HG02943 (cell line): ENCODE measurements around the gene RIT1.
"Not testable (repeated sequence)": the region's sequence is repeated elsewhere in the genome, so short reads cannot be mapped to it uniquely, and the experiment has no call there.

Experiments
- ATAC-seq: cut with Tn5 transposase; IDR thresholded peaks from one replicate; pipeline ENCODE4 v1.9.1; 2021; ENCODE audit warnings: mild to moderate bottlenecking, low read depth, moderate library complexity; ENCODE audit not compliant: unreplicated experiment

The RIT1 gene

GRCh38 chr1:155896476-155896875 lies 14.7 kb downstream of the RIT1 start:
- not testable (repeated sequence) for ATAC-seq

GRCh38 chr1:155895617-155896016 lies 15.5 kb downstream of the RIT1 start:
- ATAC-seq, result not testable (repeated sequence)

- no peak for ATAC-seq
Measured at GRCh38 chr1:155893389-155894142, 17.6 kb downstream of the RIT1 start.

GRCh38 chr1:155892796-155893195 lies 18.4 kb downstream of the RIT1 start:
- ATAC-seq, result no peak

GRCh38 chr1:155890251-155890650 lies 20.9 kb downstream of the RIT1 start:
- ATAC-seq, result no peak

- ATAC-seq, result no peak
Measured at GRCh38 chr1:155889566-155889965, 21.6 kb downstream of the RIT1 start.

GRCh38 chr1:155888481-155888880 lies 22.7 kb downstream of the RIT1 start:
- no peak for ATAC-seq

- ATAC-seq, result no peak
Measured at GRCh38 chr1:155884982-155885381, 26.2 kb downstream of the RIT1 start.

GRCh38 chr1:155884031-155884960 lies 26.9 kb downstream of the RIT1 start:
- no peak for ATAC-seq

- ATAC-seq, result no peak
Measured at GRCh38 chr1:155882766-155883165, 28.4 kb downstream of the RIT1 start.

GRCh38 chr1:155882235-155882634 lies 28.9 kb downstream of the RIT1 start:
- ATAC-seq, result no peak

- no peak for ATAC-seq
Measured at GRCh38 chr1:155880950-155881349, 30.2 kb downstream of the RIT1 start.

GRCh38 chr1:155880251-155880650 lies 30.9 kb downstream of the RIT1 start:
- ATAC-seq, result no peak

- no peak for ATAC-seq
Measured at GRCh38 chr1:155877945-155878344, 33.2 kb downstream of the RIT1 start.

- ATAC-seq, result no peak
Measured at GRCh38 chr1:155873860-155874259, 37.3 kb downstream of the RIT1 start.

- no peak for ATAC-seq
Measured at GRCh38 chr1:155872527-155872926, 38.6 kb downstream of the RIT1 start.

- ATAC-seq, result no peak
Measured at GRCh38 chr1:155871390-155871789, 39.8 kb downstream of the RIT1 start.

GRCh38 chr1:155867766-155868165 lies 43.4 kb downstream of the RIT1 start:
- ATAC-seq, result no peak

- no peak for ATAC-seq
Measured at GRCh38 chr1:155864393-155864792, 46.8 kb downstream of the RIT1 start.

- no peak for ATAC-seq
Measured at GRCh38 chr1:155861896-155862295, 49.3 kb downstream of the RIT1 start.

- ATAC-seq, result no peak
Measured at GRCh38 chr1:155860970-155861510, 50.1 kb downstream of the RIT1 start.
